Prostate gland (tissue), 2 donors: ENCODE data around the gene AKIRIN2.

ENCODE experiments used
- POLR2A ChIP-seq: fragments of 450-650 bp; IDR thresholded peaks from one replicate; pipeline ENCODE4 v1.6.1; 2016; ENCODE audit warnings: antibody characterized with exemption, mild to moderate bottlenecking
- TF ChIP-seq, protein P1 (sequence below), 4 experiments: fragments of 200-600 bp in 2 of 4; fragments of 450-650 bp in 2 of 4; sonication (generic) in 2 of 4; IDR thresholded peaks; 1 replicate in 3 of 4; 2 replicates in 1 of 4; pipeline ENCODE4 v1.5.1; 2016 to 2019; ENCODE audit warnings: antibody characterized with exemption in 4 of 4, mild to moderate bottlenecking in 2 of 4, moderate library complexity in 2 of 4

DNA sequence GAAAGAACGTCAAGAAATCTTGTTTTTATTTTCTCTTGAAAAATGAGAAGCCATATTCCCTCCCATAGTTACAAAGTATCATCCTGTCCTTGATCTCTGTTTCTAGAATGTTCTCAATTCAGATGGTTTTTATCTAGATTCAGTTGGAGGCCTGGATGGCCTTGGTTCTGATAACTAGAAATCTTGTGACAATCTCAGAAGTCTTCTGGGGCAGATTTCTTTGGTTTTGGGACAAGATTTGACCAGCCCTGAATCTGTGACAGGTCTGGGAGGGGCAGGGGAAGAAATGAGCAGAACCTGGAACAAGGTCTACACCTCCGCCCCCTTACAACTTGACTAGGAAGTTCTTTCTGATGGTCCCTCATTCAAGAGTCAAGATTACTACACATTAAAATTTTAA, 41.4 kb upstream of the AKIRIN2 start:
- no peak for TF ChIP-seq POLR2A
- TF ChIP-seq, protein P1, sequence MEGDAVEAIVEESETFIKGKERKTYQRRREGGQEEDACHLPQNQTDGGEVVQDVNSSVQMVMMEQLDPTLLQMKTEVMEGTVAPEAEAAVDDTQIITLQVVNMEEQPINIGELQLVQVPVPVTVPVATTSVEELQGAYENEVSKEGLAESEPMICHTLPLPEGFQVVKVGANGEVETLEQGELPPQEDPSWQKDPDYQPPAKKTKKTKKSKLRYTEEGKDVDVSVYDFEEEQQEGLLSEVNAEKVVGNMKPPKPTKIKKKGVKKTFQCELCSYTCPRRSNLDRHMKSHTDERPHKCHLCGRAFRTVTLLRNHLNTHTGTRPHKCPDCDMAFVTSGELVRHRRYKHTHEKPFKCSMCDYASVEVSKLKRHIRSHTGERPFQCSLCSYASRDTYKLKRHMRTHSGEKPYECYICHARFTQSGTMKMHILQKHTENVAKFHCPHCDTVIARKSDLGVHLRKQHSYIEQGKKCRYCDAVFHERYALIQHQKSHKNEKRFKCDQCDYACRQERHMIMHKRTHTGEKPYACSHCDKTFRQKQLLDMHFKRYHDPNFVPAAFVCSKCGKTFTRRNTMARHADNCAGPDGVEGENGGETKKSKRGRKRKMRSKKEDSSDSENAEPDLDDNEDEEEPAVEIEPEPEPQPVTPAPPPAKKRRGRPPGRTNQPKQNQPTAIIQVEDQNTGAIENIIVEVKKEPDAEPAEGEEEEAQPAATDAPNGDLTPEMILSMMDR (IDR thresholded peaks at IDR 0.05): no peak
